ENCODE data around the gene ALG2.
"Not testable (repeated sequence)": the region's sequence is repeated elsewhere in the genome, so short reads cannot be mapped to it uniquely, and the experiment has no call there.

DNA sequence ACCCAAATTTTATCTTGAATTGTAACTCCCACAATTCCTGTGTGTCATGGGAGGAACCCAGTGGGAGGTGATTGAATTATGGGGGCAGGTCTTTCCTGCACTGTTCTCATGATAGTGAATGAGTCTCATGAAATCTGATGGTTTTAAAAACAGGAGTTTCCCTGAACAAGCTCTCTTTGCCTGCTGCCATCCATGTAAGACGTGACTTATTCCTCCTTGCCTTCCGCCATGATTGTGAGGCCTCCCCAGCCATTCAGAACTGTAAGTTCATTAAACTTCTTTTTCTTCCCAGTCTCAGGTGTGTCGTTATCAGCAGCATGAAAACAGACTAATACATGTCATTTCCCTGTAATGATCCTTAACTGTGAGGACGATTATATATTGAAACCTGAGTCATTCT lies 16.1 kb upstream of the ALG2 start:
- TF ChIP-seq CTCF (IDR thresholded peaks at IDR 0.05; ENCODE audit: low read depth, low read length, missing input control); GABPA (IDR thresholded peaks at IDR 0.05 in 1 of 2, conservative IDR thresholded peaks at IDR 0.05 in 1 of 2); HNF4A (conservative IDR thresholded peaks at IDR 0.05); JUND (IDR thresholded peaks at IDR 0.05); SP1 (IDR thresholded peaks at IDR 0.05): not testable (repeated sequence)

All from liver (tissue), 3 donors.